Measurements from ENCODE around the gene ACOXL. TPM values are rescaled to one million over a fixed set of nuclear protein-coding genes. Genes with fewer than 3 reads are reported as not detected.

Gene ACOXL
- total and polyA plus RNA-seq, 2 of the 8 experiments (the other 6 are each of a cell fraction or from before 2014, with no cell fraction given), result 11.4 to 20.6 TPM

DNA sequence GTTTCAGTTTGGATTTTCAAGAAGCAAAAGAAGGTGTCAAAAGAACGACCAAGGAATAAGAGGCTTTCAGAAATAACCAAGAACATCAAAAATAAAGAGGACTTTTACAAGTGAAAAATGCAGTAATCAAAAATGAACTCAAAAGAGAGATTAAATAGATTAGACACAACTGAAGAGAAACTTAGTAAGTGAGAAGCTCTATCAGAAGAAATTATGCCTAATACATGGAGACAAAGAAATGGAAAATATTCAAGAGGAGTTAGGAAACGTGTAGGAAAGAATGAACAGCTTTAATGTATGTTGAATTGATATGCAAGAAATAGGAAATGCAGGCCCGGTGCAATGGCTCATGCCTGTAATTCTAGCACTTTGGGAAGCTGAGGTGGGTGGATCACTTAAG, 145.8 kb downstream of the ACOXL start:
- H2BK5ac ChIP-seq (ENCODE audit: low read depth, low read length), result no peak overlapping the region
- H3K9me3 ChIP-seq (ENCODE audit: insufficient read depth in 2 of 2, low read depth in 1 of 2, low read length in 1 of 2), result no peaks in the 10 kb centered on the region
- no peak overlapping the region for H2AFZ ChIP-seq (ENCODE audit: low read length)
- H3K23me2 ChIP-seq (ENCODE audit: low read depth, low read length), result no peaks in the 10 kb centered on the region
- no peaks in the 10 kb centered on the region for H3K79me2 ChIP-seq (ENCODE audit: control insufficient read depth in 1 of 2, insufficient read depth in 2 of 2, low read length in 2 of 2)
- CTCF ChIA-PET (ENCODE audit: partially characterized antibody), result interaction anchor here (0.9 to 7.0 kb wide), 6 partner anchors 8 to 66 kb away, joined by 3 to 51 read pairs (median 4); no protein-coding TSS in a partner anchor
- no peak overlapping the region for H3K18ac ChIP-seq (ENCODE audit: extremely low read depth, low read length)
- H4K8ac ChIP-seq (ENCODE audit: extremely low read depth, insufficient read depth, low read length), result no peak overlapping the region
- H3K4me1 ChIP-seq (replicated peaks in 1 of 4; ENCODE audit: control insufficient read depth in 3 of 4, insufficient read depth in 4 of 4, low read length in 3 of 4), result peaks cover 0 to 10% (median 1%) of the 10 kb centered on the region in 4 experiments; a peak in 3 of 7 replicates
- H4K91ac ChIP-seq (replicated peaks; ENCODE audit: insufficient read length, low read length), result no peak overlapping the region
- H3K4me2 ChIP-seq (ENCODE audit: insufficient read depth in 1 of 2, low read depth in 2 of 2, low read length in 2 of 2), result no peak overlapping the region
- H3K27ac ChIP-seq (ENCODE audit: low read depth, low read length), result no peak overlapping the region
- H3K27me3 ChIP-seq (replicated peaks in 1 of 4; ENCODE audit: control insufficient read depth in 3 of 4, extremely low read depth in 1 of 4, insufficient read depth in 3 of 4, low read length in 3 of 4), result no peaks in the 10 kb centered on the region
- H3K56ac ChIP-seq (replicated peaks; ENCODE audit: insufficient read length, low read depth, low read length), result no peak overlapping the region
- DNase-seq (ENCODE audit: low read depth in 1 of 2, low spot score in 2 of 2), result no peak
- no peak overlapping the region for H2BK15ac ChIP-seq (ENCODE audit: low read length)
- H4K5ac ChIP-seq (ENCODE audit: insufficient read length, low read depth, low read length), result no peak overlapping the region
- WGBS, 2 experiments (ENCODE audit: extremely low coverage in 1 of 2, insufficient coverage in 1 of 2, insufficient read length in 1 of 2, insufficient replicate concordance in 2 of 2, low coverage in 1 of 2, low lambda C conversion rate in 2 of 2, missing lambda C conversion rate in 1 of 2), result 87 to 100% methylated on average over 1 to 3 of the region's 3 CpGs
- H2AK5ac ChIP-seq (ENCODE audit: low read depth, low read length), result no peak overlapping the region
- H3K23ac ChIP-seq (ENCODE audit: insufficient read length), result no peak overlapping the region
- TF ChIP-seq NANOG (IDR thresholded peaks at IDR 0.05; ENCODE audit: insufficient read depth, low read depth, low read length, poor library complexity, severe bottlenecking), result no peak
- TF ChIP-seq KDM4A (IDR thresholded peaks at IDR 0.05; ENCODE audit: low read depth, low read length, severe bottlenecking), result no peak
- TF ChIP-seq, protein P1, sequence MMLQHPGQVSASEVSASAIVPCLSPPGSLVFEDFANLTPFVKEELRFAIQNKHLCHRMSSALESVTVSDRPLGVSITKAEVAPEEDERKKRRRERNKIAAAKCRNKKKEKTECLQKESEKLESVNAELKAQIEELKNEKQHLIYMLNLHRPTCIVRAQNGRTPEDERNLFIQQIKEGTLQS (IDR thresholded peaks at IDR 0.05; ENCODE audit: insufficient read depth, low read depth, low read length), result no peak
- no peak for TF ChIP-seq ZNF274 (IDR thresholded peaks at IDR 0.05; ENCODE audit: borderline replicate concordance, extremely low read depth, low read length)
- TF ChIP-seq YY1 (IDR thresholded peaks at IDR 0.05; ENCODE audit: low read depth, low read length), result no peak
- TF ChIP-seq, protein P2, sequence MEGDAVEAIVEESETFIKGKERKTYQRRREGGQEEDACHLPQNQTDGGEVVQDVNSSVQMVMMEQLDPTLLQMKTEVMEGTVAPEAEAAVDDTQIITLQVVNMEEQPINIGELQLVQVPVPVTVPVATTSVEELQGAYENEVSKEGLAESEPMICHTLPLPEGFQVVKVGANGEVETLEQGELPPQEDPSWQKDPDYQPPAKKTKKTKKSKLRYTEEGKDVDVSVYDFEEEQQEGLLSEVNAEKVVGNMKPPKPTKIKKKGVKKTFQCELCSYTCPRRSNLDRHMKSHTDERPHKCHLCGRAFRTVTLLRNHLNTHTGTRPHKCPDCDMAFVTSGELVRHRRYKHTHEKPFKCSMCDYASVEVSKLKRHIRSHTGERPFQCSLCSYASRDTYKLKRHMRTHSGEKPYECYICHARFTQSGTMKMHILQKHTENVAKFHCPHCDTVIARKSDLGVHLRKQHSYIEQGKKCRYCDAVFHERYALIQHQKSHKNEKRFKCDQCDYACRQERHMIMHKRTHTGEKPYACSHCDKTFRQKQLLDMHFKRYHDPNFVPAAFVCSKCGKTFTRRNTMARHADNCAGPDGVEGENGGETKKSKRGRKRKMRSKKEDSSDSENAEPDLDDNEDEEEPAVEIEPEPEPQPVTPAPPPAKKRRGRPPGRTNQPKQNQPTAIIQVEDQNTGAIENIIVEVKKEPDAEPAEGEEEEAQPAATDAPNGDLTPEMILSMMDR (IDR thresholded peaks at IDR 0.05; ENCODE audit: control extremely low read depth in 1 of 3, insufficient read depth in 1 of 3, low read depth in 1 of 3, low read length in 3 of 3), result no peak
- no peak for TF ChIP-seq BCL11A (IDR thresholded peaks at IDR 0.05; ENCODE audit: low read depth in 2 of 2, low read length in 2 of 2)
- no peak for TF ChIP-seq FOSL1 (IDR thresholded peaks at IDR 0.05; ENCODE audit: insufficient read depth, low read depth, low read length)
- no peak for TF ChIP-seq JUND (IDR thresholded peaks at IDR 0.05; ENCODE audit: low read length)
- POLR2A ChIA-PET (ENCODE audit: partially characterized antibody), result no interaction called here
- H2BK20ac ChIP-seq (ENCODE audit: low read length), result no peak overlapping the region
- no peak overlapping the region for H2BK12ac ChIP-seq (ENCODE audit: low read depth, low read length)
- no peak overlapping the region for H3K4ac ChIP-seq (replicated peaks; ENCODE audit: insufficient read length, low read depth, low read length)
- H4K20me1 ChIP-seq (replicated peaks in 1 of 2; ENCODE audit: control insufficient read depth in 1 of 2, insufficient read depth in 2 of 2, low read length in 2 of 2), result no peaks in the 10 kb centered on the region
- H3K79me1 ChIP-seq (ENCODE audit: low read depth, low read length), result no peaks in the 10 kb centered on the region
- peaks cover 0 to 2% (median 0%) of the 10 kb centered on the region in 4 experiments; a peak in 1 of 8 replicates for H3K36me3 ChIP-seq (ENCODE audit: control insufficient read depth in 2 of 4, insufficient read depth in 4 of 4, low read length in 3 of 4)
- no peak overlapping the region for H2BK120ac ChIP-seq (replicated peaks; ENCODE audit: low read depth, low read length)
- H3K9ac ChIP-seq (replicated peaks in 1 of 4; ENCODE audit: extremely low read depth in 1 of 4, low read depth in 3 of 4, low read length in 3 of 4), result no peak overlapping the region
- no peak overlapping the region for H3K4me3 ChIP-seq (ENCODE audit: extremely low read depth in 1 of 4, insufficient read depth in 2 of 4, low read depth in 3 of 4, low read length in 4 of 4)
- H3K14ac ChIP-seq (ENCODE audit: insufficient read length), result no peak overlapping the region
- no peak for FAIRE-seq
